HG03108 (cell line): Measurements from ENCODE around the gene MRPL55.
A peak's percentile ranks its signal among the peaks of the same experiment; 100 is the strongest.

Experiments
- ATAC-seq: cut with Tn5 transposase; IDR thresholded peaks from one replicate; pipeline ENCODE4 v1.9.1; 2021; ENCODE audit warnings: moderate library complexity; ENCODE audit not compliant: unreplicated experiment

MRPL55 gene

GRCh38 chr1:228102791-228103620 lies 6.1 kb downstream of the MRPL55 start, which contains the start of gene C1orf35:
Gene C1orf35 (minus strand): TSS chr1:228103325. CDS start chr1:228103227, 98 bp downstream.
- peak; percentile 61 for ATAC-seq

DNA sequence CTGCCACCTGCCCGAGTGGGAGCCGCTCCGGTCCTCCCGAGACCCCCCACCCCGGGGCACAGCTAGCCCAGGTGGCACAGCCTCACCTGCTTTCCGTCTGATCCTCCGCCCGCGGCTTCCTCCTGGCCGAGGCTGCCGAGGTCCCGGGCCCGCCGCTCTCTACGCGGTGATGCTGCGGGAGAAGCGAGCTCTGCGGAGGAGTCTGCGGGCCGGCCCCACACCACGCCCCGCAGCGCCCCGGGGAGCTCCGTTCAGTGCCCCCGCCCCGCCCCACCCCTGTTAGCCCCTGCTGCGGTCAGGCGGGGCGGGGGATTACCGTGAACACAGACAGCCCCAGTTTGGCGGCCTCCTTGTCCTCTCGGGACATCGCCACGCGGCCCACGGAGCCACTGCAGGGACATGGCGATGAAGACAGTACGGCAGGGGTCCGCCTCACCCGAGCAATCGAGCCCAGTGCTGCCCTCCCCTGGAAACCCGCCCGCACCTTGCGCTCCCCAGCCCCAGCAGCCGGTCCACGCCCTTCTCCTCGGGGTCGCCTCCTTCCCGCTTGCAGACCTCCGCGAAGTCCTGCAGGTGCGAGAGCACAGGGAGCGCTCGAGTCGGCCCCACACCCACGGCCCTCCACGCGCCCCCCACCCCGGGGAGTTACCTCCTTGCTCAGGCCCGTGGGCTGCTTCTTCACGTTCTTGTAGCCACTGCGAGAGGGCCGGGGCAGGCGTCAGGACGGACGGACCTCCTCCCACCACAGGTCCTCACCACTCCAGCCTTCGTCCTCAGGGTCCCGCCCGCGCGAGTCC lies 6.9 kb downstream of the MRPL55 start:
- peak; percentile 1 for ATAC-seq

DNA sequence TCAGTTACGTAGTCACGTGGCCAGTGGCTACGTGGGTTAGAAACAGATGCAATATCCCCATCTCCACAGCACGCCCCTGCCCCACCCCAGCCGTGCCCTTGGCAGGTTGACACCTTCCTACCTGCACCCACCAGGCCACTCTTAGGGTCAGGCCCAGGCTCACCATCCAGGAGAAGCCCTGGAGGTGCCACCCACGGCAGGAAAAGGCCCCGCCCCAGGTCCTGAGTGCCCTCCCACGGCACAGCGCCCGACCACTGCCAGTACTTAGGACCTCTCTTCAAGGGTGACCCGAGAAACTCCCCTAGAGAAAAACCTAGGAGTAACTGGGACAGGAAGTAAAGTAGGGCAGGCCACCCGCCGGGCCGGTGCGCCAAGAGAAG lies 7.5 kb downstream of the MRPL55 start:
- ATAC-seq = no peak

GRCh38 chr1:228100822-228101613 lies 8.1 kb downstream of the MRPL55 start:
- no peak for ATAC-seq

GRCh38 chr1:228099331-228099732 lies 9.8 kb downstream of the MRPL55 start:
- ATAC-seq = no peak

GRCh38 chr1:228098323-228098931 lies 10.7 kb downstream of the MRPL55 start:
- no peak for ATAC-seq

DNA sequence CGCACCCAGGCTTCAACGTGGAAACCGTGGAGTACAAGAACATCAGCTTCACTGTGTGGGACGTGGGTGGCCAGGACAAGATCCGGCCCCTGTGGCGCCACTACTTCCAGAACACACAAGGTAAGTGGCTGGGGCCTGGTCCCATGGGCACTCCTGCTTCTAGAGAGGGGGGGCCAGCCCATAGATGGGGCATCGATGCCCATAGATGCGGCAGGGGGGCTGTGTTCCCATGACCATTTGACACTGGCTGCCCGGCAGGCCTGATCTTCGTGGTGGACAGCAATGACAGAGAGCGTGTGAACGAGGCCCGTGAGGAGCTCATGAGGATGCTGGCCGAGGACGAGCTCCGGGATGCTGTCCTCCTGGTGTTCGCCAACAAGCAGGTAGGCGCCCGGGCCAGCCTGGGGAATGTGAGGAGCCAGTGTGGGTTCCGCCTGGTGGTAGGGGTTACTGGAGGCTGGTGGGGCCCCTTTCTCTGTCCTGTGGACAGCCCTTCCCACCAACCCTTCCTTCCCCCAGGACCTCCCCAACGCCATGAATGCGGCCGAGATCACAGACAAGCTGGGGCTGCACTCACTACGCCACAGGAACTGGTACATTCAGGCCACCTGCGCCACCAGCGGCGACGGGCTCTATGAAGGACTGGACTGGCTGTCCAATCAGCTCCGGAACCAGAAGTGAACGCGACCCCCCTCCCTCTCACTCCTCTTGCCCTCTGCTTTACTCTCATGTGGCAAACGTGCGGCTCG lies 11.6 kb downstream of the MRPL55 start:
- no peak for ATAC-seq

- no peak for ATAC-seq
These were observed 12.4 kb downstream of the MRPL55 start for GRCh38 chr1:228096416-228097332.

DNA sequence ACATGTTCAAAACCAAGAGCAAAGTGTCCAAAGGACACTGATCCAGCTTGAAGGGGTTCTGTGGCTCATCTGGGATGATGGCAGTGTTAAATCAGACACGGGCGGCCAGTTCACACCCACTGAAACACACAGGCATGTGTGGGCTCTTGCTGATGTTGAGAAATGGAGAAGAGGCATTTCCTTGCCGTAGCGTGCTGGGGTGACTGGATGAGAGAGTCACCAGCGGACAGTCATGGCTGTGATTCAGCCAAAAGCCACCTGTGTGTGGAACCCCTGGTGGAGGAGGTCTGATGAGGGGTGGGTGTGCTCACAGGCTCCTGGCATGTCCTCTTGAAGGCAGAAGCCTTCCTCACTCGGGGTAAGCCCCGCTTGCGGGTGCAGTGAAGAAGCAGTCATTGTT lies 13.2 kb downstream of the MRPL55 start:
- ATAC-seq = no peak

DNA sequence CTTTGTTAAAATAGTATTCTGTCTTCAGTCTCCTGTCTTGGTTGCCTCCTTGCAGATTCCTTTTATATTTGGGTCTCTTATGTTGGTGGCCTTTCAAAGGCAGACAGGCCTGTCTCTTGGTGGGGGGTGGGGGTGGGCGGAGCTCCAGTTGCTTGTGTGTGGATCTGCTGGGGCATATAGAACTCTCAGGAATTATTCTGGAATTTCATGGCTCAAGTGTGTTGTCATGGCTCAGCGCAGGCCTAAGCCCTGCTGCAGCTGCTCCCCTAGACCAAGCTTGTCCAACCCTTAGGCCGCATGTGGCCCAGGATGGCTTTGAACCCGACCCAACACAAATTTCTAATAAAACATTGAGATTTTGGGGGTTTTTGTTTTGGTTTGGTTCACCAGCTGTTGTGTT lies 13.9 kb downstream of the MRPL55 start:
- no peak for ATAC-seq

DNA sequence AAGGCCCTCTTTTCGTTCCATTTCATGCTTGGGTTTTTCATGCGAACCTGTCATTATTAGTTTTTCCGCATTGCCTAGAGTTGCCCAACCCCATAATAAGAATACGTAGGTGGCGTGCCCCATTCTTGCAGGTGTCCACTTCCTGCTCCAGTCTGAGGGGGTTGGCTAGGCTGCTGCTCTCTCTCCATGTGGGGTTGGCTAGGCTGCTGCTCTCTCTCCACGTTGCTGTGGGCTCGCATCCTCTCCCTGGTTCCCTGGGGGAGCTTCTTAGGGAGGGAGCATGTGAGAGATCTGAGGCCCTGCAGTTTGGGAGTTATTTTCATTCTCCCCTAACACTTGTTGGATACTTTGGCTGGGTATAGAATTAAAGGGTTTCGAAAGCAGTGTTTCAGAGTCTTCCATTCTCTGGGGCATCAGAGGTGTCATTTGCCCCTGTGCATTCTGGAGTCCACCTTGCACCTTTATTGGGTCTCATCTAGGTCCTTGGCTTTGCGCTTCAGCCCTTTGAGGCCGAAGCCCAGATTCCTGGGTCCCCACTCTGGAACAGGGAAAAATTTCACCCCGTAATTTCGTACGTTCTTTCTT lies 14.6 kb downstream of the MRPL55 start:
- no peak for ATAC-seq

- ATAC-seq = no peak
These were observed 15.8 kb downstream of the MRPL55 start for GRCh38 chr1:228093050-228093906.

DNA sequence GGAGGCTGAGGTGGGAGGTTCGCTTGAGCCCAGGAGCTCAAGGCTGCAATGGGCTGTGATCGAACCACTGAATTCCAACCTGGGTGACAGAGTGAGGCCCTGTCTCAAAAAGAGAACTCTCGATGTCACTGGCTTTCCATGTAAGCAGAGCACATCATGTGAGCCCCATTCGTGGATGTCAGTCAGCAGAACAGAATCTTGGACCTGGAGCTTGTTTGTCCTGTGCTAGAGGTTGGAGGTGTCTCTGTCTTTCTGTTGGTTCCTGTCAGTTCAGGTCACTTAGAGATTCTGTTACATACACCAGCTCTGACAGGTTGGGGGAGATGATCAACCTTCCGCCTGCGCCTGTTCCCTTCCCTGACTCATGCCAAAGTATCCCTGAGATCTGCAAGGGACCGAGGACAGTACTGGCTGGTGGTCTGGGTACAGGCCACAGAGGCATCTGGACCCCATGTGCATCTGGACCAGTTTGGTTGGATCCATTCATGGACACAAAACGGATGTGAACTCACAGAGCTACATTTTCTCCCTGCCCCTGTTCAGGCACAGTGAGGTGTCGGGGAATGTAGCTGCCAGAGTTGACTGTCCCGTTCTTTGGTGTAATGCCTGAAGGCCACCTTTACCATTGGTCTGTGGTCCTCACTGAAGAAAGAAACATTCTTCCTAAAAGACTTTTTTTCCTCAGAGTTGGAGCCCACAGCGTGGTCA lies 16.6 kb downstream of the MRPL55 start:
- ATAC-seq = no peak

DNA sequence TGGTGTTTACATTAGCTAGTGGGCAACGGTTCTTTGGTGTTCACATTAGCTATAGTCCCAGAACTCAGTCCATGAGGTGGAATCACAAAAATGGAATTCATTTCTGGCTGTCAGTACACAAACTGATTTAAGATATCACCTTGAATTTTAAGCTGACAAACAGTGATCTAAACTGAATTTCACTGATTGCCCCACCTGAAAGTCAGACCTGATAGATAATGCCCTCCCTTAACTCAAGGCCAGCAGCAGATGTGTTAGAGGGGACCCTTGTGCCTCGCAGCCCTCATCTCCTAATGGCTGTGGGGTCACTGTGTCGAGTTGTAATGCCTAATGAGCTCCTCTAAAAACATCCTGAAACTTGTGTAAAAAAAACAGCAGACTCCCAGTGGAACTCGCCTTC lies 18.0 kb downstream of the MRPL55 start:
- ATAC-seq = no peak

GRCh38 chr1:228090613-228091081 lies 18.5 kb downstream of the MRPL55 start:
- no peak for ATAC-seq

GRCh38 chr1:228089519-228090380 lies 19.3 kb downstream of the MRPL55 start:
- ATAC-seq = no peak
